AML-193 (cell line): ENCODE measurements around the gene POP5.
"Not testable (repeated sequence)": the region's sequence is repeated elsewhere in the genome, so short reads cannot be mapped to it uniquely, and the experiment has no call there.

Source experiments
- DNase-seq, 2 experiments: peaks; one replicate each; lab custom pipeline; 2025; lab: John Stamatoyannopoulos, UW

Gene POP5

GRCh38 chr12:120580787-120581723 lies at the start of gene POP5:
Gene POP5 (minus strand): TSS chr12:120581402. CDS start chr12:120581362, 40 bp downstream.
- peak; percentile 97 to 98 for DNase-seq

GRCh38 chr12:120630104-120630892 lies 49.1 kb upstream of the POP5 start:
- DNase-seq, result no peak

GRCh38 chr12:120628919-120629318 lies 47.7 kb upstream of the POP5 start:
- no peak for DNase-seq

- DNase-seq, result no peak
These were observed 44.6 kb upstream of the POP5 start for GRCh38 chr12:120625557-120626419.

- DNase-seq, result no peak
These were observed 39.4 kb upstream of the POP5 start for GRCh38 chr12:120620624-120621023.

- no peak for DNase-seq
These were observed 37.9 kb upstream of the POP5 start for GRCh38 chr12:120618954-120619615.

- not testable (repeated sequence) for DNase-seq
These were observed 36.6 kb upstream of the POP5 start for GRCh38 chr12:120617767-120618166.

- not testable (repeated sequence) for DNase-seq
These were observed 36.0 kb upstream of the POP5 start for GRCh38 chr12:120617193-120617592.

GRCh38 chr12:120614848-120615247 lies 33.6 kb upstream of the POP5 start:
- DNase-seq, result no peak

- not testable (repeated sequence) for DNase-seq
These were observed 30.3 kb upstream of the POP5 start for GRCh38 chr12:120611534-120611933.

- no peak for DNase-seq
These were observed 29.4 kb upstream of the POP5 start for GRCh38 chr12:120610560-120610959.

GRCh38 chr12:120602416-120602815 lies 21.2 kb upstream of the POP5 start:
- peak; percentile 95 for DNase-seq

- no peak for DNase-seq
These were observed 18.7 kb upstream of the POP5 start for GRCh38 chr12:120599672-120600552.

- DNase-seq, result peak; percentile 34 to 52
These were observed 17.7 kb upstream of the POP5 start for GRCh38 chr12:120598674-120599463.

GRCh38 chr12:120597861-120598260 lies 16.7 kb upstream of the POP5 start:
- DNase-seq, result no peak

- DNase-seq, result no peak
These were observed 15.7 kb upstream of the POP5 start for GRCh38 chr12:120596901-120597300.

GRCh38 chr12:120592121-120593049 lies 11.2 kb upstream of the POP5 start:
- DNase-seq, result no peak

GRCh38 chr12:120590741-120591407 lies 9.7 kb upstream of the POP5 start:
- no peak for DNase-seq
